ENCODE measurements around the gene ZNF407. TPM values are rescaled to one million over a fixed set of nuclear protein-coding genes. Genes with fewer than 3 reads are reported as not detected.

ZNF407 gene
- total and polyA plus RNA-seq, 2 donors = 5.1 to 9.7 TPM

- no peak overlapping the region for H3K27ac ChIP-seq (ENCODE audit: low read depth in 1 of 2, low read length in 1 of 2)
- H3K9me3 ChIP-seq (ENCODE audit: control insufficient read depth in 2 of 2, insufficient read depth in 1 of 2, low read length in 1 of 2) = no peaks in the 10 kb centered on the region
- H3K4me3 ChIP-seq (ENCODE audit: low read length in 2 of 2) = no peak overlapping the region
- no peaks in the 10 kb centered on the region for H3K36me3 ChIP-seq (ENCODE audit: control insufficient read depth in 2 of 2, insufficient read depth in 2 of 2, low read length in 1 of 2)
- 98% methylated on average over 1 of the region's 1 CpG for WGBS
- no peaks in the 10 kb centered on the region for H3K27me3 ChIP-seq (ENCODE audit: control insufficient read depth in 2 of 2, insufficient read depth in 1 of 2, low read length in 1 of 2)
- DNase-seq (ENCODE audit: low read depth in 6 of 9, low spot score in 9 of 9) = no peak
- no peaks in the 10 kb centered on the region for H3K4me1 ChIP-seq (ENCODE audit: control insufficient read depth in 2 of 2, insufficient read depth in 2 of 2, low read length in 2 of 2)
Observed at GRCh38 chr18:74732380-74732779, 134.7 kb downstream of the ZNF407 start.

GRCh38 chr18:74733598-74733997, 135.9 kb downstream of the ZNF407 start:
- WGBS = 97% methylated on average over 3 of the region's 3 CpGs
- DNase-seq (ENCODE audit: low read depth in 6 of 9, low spot score in 9 of 9) = no peak
- H3K4me3 ChIP-seq (ENCODE audit: low read length in 2 of 2) = no peak overlapping the region
- H3K27ac ChIP-seq (ENCODE audit: low read depth in 1 of 2, low read length in 1 of 2) = no peak overlapping the region
- H3K27me3 ChIP-seq (ENCODE audit: control insufficient read depth in 2 of 2, insufficient read depth in 1 of 2, low read length in 1 of 2) = no peaks in the 10 kb centered on the region
- H3K36me3 ChIP-seq (ENCODE audit: control insufficient read depth in 2 of 2, insufficient read depth in 2 of 2, low read length in 1 of 2) = no peaks in the 10 kb centered on the region
- H3K4me1 ChIP-seq (ENCODE audit: control insufficient read depth in 2 of 2, insufficient read depth in 2 of 2, low read length in 2 of 2) = no peaks in the 10 kb centered on the region
- H3K9me3 ChIP-seq (ENCODE audit: control insufficient read depth in 2 of 2, insufficient read depth in 1 of 2, low read length in 1 of 2) = no peaks in the 10 kb centered on the region

GRCh38 chr18:74734013-74734444, 136.4 kb downstream of the ZNF407 start:
- H3K27me3 ChIP-seq (ENCODE audit: control insufficient read depth in 2 of 2, insufficient read depth in 1 of 2, low read length in 1 of 2) = no peaks in the 10 kb centered on the region
- H3K27ac ChIP-seq (ENCODE audit: low read depth in 1 of 2, low read length in 1 of 2) = no peak overlapping the region
- no peaks in the 10 kb centered on the region for H3K4me1 ChIP-seq (ENCODE audit: control insufficient read depth in 2 of 2, insufficient read depth in 2 of 2, low read length in 2 of 2)
- no peak overlapping the region for H3K4me3 ChIP-seq (ENCODE audit: low read length in 2 of 2)
- no peak for DNase-seq (ENCODE audit: low read depth in 6 of 9, low spot score in 9 of 9)
- 88% methylated on average over 11 of the region's 11 CpGs for WGBS
- H3K36me3 ChIP-seq (ENCODE audit: control insufficient read depth in 2 of 2, insufficient read depth in 2 of 2, low read length in 1 of 2) = no peaks in the 10 kb centered on the region
- no peaks in the 10 kb centered on the region for H3K9me3 ChIP-seq (ENCODE audit: control insufficient read depth in 2 of 2, insufficient read depth in 1 of 2, low read length in 1 of 2)

- Histone ChIP-seq H3K27ac (ENCODE audit: low read depth in 1 of 2, low read length in 1 of 2) (no peak overlapping the region), H3K27me3 (ENCODE audit: control insufficient read depth in 2 of 2, insufficient read depth in 1 of 2, low read length in 1 of 2) (no peaks in the 10 kb centered on the region), H3K4me1 (ENCODE audit: control insufficient read depth in 2 of 2, insufficient read depth in 2 of 2, low read length in 2 of 2) (no peaks in the 10 kb centered on the region), H3K9me3 (ENCODE audit: control insufficient read depth in 2 of 2, insufficient read depth in 1 of 2, low read length in 1 of 2) (no peaks in the 10 kb centered on the region), H3K4me3 (ENCODE audit: low read length in 2 of 2) (no peak overlapping the region), H3K36me3 (ENCODE audit: control insufficient read depth in 2 of 2, insufficient read depth in 2 of 2, low read length in 1 of 2) (no peaks in the 10 kb centered on the region)
- WGBS = 96% methylated on average over 5 of the region's 5 CpGs
- DNase-seq (ENCODE audit: low read depth in 6 of 9, low spot score in 9 of 9) = no peak
Observed at GRCh38 chr18:74739926-74740325, 142.3 kb downstream of the ZNF407 start.

GRCh38 chr18:74742573-74743243, 145.0 kb downstream of the ZNF407 start:
- 97% methylated on average over 5 of the region's 5 CpGs for WGBS
- Histone ChIP-seq H3K27me3 (ENCODE audit: control insufficient read depth in 2 of 2, insufficient read depth in 1 of 2, low read length in 1 of 2) (no peaks in the 10 kb centered on the region), H3K9me3 (ENCODE audit: control insufficient read depth in 2 of 2, insufficient read depth in 1 of 2, low read length in 1 of 2) (no peaks in the 10 kb centered on the region), H3K4me3 (ENCODE audit: low read length in 2 of 2) (no peak overlapping the region), H3K36me3 (ENCODE audit: control insufficient read depth in 2 of 2, insufficient read depth in 2 of 2, low read length in 1 of 2) (no peaks in the 10 kb centered on the region), H3K4me1 (ENCODE audit: control insufficient read depth in 2 of 2, insufficient read depth in 2 of 2, low read length in 2 of 2) (no peaks in the 10 kb centered on the region), H3K27ac (ENCODE audit: low read depth in 1 of 2, low read length in 1 of 2) (no peak overlapping the region)
- no peak for DNase-seq (ENCODE audit: low read depth in 6 of 9, low spot score in 9 of 9)

- no peaks in the 10 kb centered on the region for H3K4me1 ChIP-seq (ENCODE audit: control insufficient read depth in 2 of 2, insufficient read depth in 2 of 2, low read length in 2 of 2)
- 88% methylated on average over 10 of the region's 10 CpGs for WGBS
- no peak overlapping the region for H3K4me3 ChIP-seq (ENCODE audit: low read length in 2 of 2)
- H3K36me3 ChIP-seq (ENCODE audit: control insufficient read depth in 2 of 2, insufficient read depth in 2 of 2, low read length in 1 of 2) = no peaks in the 10 kb centered on the region
- H3K9me3 ChIP-seq (ENCODE audit: control insufficient read depth in 2 of 2, insufficient read depth in 1 of 2, low read length in 1 of 2) = no peaks in the 10 kb centered on the region
- no peaks in the 10 kb centered on the region for H3K27me3 ChIP-seq (ENCODE audit: control insufficient read depth in 2 of 2, insufficient read depth in 1 of 2, low read length in 1 of 2)
- H3K27ac ChIP-seq (ENCODE audit: low read depth in 1 of 2, low read length in 1 of 2) = no peak overlapping the region
- no peak for DNase-seq (ENCODE audit: low read depth in 6 of 9, low spot score in 9 of 9)
Observed at GRCh38 chr18:74745633-74746403, 148.1 kb downstream of the ZNF407 start.

- Histone ChIP-seq H3K9me3 (ENCODE audit: control insufficient read depth in 2 of 2, insufficient read depth in 1 of 2, low read length in 1 of 2) (no peaks in the 10 kb centered on the region), H3K27me3 (ENCODE audit: control insufficient read depth in 2 of 2, insufficient read depth in 1 of 2, low read length in 1 of 2) (no peaks in the 10 kb centered on the region), H3K27ac (ENCODE audit: low read depth in 1 of 2, low read length in 1 of 2) (no peak overlapping the region), H3K4me1 (ENCODE audit: control insufficient read depth in 2 of 2, insufficient read depth in 2 of 2, low read length in 2 of 2) (no peaks in the 10 kb centered on the region), H3K4me3 (ENCODE audit: low read length in 2 of 2) (no peak overlapping the region), H3K36me3 (ENCODE audit: control insufficient read depth in 2 of 2, insufficient read depth in 2 of 2, low read length in 1 of 2) (no peaks in the 10 kb centered on the region)
- WGBS = 97% methylated on average over 4 of the region's 4 CpGs
- no peak for DNase-seq (ENCODE audit: low read depth in 6 of 9, low spot score in 9 of 9)
Observed at GRCh38 chr18:74748809-74749208, 151.1 kb downstream of the ZNF407 start.

GRCh38 chr18:74758995-74759394, 161.3 kb downstream of the ZNF407 start:
- DNase-seq (ENCODE audit: low read depth in 6 of 9, low spot score in 9 of 9) = no peak
- Histone ChIP-seq H3K27ac (ENCODE audit: low read depth in 1 of 2, low read length in 1 of 2) (no peak overlapping the region), H3K27me3 (ENCODE audit: control insufficient read depth in 2 of 2, insufficient read depth in 1 of 2, low read length in 1 of 2) (no peaks in the 10 kb centered on the region), H3K4me1 (ENCODE audit: control insufficient read depth in 2 of 2, insufficient read depth in 2 of 2, low read length in 2 of 2) (peaks cover 0 to 2% of the 10 kb centered on the region in 2 donors), H3K9me3 (ENCODE audit: control insufficient read depth in 2 of 2, insufficient read depth in 1 of 2, low read length in 1 of 2) (no peaks in the 10 kb centered on the region), H3K36me3 (ENCODE audit: control insufficient read depth in 2 of 2, insufficient read depth in 2 of 2, low read length in 1 of 2) (no peaks in the 10 kb centered on the region), H3K4me3 (ENCODE audit: low read length in 2 of 2) (no peak overlapping the region)
- WGBS = 99% methylated on average over 1 of the region's 1 CpG

- H3K27ac ChIP-seq (ENCODE audit: low read depth in 1 of 2, low read length in 1 of 2) = no peak overlapping the region
- no peak for DNase-seq (ENCODE audit: low read depth in 6 of 9, low spot score in 9 of 9)
- no peaks in the 10 kb centered on the region for H3K36me3 ChIP-seq (ENCODE audit: control insufficient read depth in 2 of 2, insufficient read depth in 2 of 2, low read length in 1 of 2)
- peaks cover 0 to 2% of the 10 kb centered on the region in 2 donors for H3K4me1 ChIP-seq (ENCODE audit: control insufficient read depth in 2 of 2, insufficient read depth in 2 of 2, low read length in 2 of 2)
- H3K9me3 ChIP-seq (ENCODE audit: control insufficient read depth in 2 of 2, insufficient read depth in 1 of 2, low read length in 1 of 2) = no peaks in the 10 kb centered on the region
- H3K27me3 ChIP-seq (ENCODE audit: control insufficient read depth in 2 of 2, insufficient read depth in 1 of 2, low read length in 1 of 2) = no peaks in the 10 kb centered on the region
- over 99% methylated on average over 3 of the region's 3 CpGs for WGBS
- no peak overlapping the region for H3K4me3 ChIP-seq (ENCODE audit: low read length in 2 of 2)
Observed at GRCh38 chr18:74760026-74760425, 162.4 kb downstream of the ZNF407 start.

All from thymus (tissue), 11 donors.